GM12873 (cell line): ENCODE results near the gene GPR160.

Source experiments
- TF ChIP-seq, protein P1 (sequence below): IDR thresholded peaks from 2 replicates; pipeline ENCODE4 v1.5.1; 2012; ENCODE audit warnings: low read depth, mild to moderate bottlenecking, moderate library complexity, low read length, control low read depth; ENCODE audit not compliant: insufficient read depth; ENCODE audit errors: missing control alignments

The GPR160 gene

DNA sequence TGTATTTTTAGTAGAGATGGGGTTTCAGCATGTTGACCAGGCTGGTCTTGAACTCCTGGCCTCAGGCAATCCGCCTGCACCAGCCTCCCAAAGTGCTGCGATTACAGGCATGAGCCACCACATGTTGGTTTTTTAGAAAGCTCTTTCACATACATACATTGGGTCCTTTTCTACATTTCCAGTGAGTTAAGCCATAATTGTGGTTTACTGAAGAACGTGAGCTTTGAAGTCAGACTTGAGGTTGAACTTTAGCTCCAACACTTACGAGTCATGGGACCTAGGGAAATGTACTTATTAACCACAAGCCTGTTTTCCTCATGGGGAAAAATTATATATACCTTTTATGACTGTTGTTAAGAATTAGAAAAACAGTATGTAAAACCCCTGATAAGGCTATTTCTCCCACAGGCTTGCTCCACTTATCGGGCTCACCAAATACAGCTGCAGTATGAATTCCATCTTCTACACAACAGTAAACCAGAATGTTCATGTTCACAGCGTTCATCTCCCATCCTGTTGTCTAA lies 39.0 kb downstream of the GPR160 start:
- TF ChIP-seq, protein P1, sequence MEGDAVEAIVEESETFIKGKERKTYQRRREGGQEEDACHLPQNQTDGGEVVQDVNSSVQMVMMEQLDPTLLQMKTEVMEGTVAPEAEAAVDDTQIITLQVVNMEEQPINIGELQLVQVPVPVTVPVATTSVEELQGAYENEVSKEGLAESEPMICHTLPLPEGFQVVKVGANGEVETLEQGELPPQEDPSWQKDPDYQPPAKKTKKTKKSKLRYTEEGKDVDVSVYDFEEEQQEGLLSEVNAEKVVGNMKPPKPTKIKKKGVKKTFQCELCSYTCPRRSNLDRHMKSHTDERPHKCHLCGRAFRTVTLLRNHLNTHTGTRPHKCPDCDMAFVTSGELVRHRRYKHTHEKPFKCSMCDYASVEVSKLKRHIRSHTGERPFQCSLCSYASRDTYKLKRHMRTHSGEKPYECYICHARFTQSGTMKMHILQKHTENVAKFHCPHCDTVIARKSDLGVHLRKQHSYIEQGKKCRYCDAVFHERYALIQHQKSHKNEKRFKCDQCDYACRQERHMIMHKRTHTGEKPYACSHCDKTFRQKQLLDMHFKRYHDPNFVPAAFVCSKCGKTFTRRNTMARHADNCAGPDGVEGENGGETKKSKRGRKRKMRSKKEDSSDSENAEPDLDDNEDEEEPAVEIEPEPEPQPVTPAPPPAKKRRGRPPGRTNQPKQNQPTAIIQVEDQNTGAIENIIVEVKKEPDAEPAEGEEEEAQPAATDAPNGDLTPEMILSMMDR = no peak

DNA sequence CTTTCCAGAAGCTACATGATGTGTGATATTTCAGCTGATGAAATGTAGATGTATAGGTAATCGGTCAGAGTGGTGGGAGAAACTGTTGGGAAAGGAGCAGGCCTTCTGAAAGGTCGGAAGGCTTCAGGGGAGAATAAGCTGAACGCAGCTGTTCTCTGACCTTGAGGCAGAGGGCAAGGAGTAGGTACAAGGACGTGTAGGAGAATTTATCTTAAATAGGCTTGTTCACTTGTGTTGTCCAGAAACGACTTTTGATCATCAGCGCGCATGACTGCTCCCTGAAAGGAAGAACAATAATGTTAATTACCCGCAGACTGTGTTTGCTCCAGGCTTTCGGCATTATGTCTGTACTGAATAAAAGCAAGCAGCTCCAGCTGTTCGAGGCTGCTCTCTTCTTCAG lies 39.6 kb downstream of the GPR160 start:
- TF ChIP-seq, protein P1 = no peak

DNA sequence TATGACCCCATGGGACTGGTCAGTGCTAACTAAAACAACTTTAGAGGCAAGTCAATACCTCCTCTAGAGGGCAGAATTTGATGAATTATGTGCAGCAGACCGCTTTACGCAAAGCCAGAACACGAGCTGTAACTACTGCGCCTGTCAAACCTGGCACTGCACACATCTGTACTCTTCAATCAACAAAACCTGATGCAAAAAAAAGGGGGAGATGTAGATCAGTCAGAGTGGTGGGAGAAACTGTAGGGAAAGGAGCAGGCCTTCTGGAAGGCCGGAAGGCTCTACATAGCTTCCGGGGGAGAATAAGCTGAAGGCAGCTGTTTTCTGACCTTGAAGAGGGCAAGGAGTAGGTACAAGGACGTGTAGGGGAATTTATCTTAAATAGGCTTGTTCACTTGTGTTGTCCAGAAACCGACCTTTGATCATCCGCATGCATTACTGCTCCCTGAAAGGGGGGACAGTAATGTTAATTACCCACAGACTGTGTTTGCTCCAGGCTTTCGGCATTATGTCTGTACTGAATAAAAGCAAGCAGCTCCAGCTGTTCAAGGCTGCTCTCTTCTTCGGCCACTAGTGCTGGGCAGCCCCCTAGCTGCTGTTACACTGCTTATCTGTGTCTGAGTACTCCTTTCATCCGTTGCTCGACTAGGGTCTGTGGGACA lies 41.0 kb downstream of the GPR160 start:
- TF ChIP-seq, protein P1 = peak; percentile 20

DNA sequence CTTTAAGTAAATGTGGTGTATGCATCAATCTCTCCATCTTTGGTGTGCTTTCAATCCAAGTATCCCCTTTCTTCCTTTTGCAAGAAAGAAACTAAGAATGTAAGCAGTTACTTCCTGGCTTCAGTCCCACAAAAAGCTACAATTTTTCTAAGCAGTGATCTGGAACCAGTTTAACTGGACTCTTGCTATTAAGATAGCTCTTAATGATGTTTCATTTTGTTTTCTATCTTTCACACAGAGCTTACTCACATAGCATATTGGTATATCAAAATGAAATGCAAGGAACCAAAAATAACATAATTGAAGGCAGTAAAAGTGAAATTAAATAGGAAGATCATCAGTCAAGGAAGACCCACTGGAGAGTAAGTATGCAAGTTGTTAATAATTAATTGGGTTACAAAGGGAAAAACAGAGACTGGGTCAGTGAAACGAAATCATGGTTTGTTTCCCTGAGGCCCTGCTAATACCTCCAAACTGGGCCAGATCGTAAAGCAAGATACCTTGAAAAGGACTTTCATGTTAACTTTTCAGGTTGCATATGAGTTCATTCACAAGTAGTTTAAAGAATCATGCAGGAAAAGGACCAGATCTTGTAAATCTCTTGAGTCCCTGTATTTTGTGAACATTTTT lies 41.9 kb downstream of the GPR160 start:
- TF ChIP-seq, protein P1 = no peak

DNA sequence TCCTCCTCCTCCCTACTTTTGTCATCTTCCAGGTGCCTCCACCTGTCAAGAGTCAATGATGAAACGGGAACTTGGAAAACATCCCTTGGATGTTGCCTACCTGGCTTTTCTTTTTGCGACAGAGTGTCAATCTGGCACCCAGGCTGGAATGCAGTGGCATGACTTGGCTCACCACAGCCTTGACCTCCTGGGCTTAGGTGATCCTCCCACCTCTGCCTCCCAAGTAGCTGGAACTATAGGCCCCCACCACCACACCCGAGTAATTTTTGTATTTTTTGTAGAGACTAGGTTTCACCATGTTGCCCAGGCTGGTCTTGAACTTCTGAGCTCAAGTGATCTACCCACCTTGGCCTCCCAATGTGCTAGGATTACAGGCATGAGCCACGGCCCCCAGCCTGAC lies 42.8 kb downstream of the GPR160 start:
- TF ChIP-seq, protein P1 = no peak

DNA sequence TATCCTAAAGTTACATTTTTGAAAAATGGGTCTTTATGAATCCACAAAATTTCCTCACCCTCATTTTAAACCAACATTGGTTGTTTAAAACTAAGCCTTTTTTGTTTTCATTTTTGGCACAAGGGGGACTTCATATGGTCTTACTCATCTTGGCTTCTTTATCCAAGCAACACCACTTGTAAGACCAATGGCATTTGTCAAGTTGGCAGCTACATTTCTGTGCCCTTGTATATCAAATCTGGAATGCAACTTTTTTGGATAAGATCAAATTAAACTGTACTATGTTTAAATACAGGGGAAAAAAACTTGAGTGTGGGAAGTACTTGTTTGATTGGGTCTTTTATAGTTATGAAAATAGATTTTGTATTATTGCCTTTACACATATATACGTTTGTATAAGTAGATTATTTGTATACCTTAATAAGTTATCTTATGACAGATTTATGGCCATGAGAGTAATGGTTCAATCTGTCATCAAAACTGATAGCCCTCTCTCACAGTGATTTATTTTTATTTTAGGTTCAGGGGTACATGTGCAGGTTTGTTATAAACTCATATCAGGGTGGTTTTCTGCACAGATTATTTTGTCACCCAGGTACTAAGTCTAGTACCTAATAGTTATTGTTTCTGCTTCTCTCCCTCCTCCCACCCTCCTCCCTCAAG lies 43.4 kb downstream of the GPR160 start:
- TF ChIP-seq, protein P1 = no peak

DNA sequence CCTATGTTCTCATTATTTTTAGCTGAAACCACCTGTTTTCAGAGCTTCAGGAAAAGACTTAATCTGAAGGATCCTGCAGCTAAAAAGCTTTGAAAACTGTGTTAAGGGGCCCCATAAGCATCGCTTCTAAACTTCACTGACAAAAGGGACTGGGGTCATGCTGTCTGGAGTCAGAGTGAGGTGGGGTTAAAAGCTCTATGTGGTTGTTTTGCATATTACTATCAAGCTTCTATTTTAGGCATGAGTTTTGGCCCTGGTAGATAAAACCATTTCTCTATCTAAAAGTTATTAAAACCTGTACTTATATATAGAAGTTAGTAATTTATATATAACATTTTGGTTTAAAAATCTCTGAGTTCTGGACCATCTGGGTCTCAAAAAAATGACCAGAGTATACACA lies 45.5 kb downstream of the GPR160 start:
- TF ChIP-seq, protein P1 = no peak
